HL-60/S4 treated with retinoic acid at 250 ng/mL for 4 days and 3 days (cell line): Measurements from ENCODE around the gene PPFIBP2.

Source experiments
- in situ Hi-C: fragments of 300-500 bp; cut with MboI; formaldehyde crosslinking; loops from 2 replicates; pipeline ENCODE4 v1.7.0; 2022; ENCODE audit warnings: low sequenced_read_pairs

PPFIBP2 gene

DNA sequence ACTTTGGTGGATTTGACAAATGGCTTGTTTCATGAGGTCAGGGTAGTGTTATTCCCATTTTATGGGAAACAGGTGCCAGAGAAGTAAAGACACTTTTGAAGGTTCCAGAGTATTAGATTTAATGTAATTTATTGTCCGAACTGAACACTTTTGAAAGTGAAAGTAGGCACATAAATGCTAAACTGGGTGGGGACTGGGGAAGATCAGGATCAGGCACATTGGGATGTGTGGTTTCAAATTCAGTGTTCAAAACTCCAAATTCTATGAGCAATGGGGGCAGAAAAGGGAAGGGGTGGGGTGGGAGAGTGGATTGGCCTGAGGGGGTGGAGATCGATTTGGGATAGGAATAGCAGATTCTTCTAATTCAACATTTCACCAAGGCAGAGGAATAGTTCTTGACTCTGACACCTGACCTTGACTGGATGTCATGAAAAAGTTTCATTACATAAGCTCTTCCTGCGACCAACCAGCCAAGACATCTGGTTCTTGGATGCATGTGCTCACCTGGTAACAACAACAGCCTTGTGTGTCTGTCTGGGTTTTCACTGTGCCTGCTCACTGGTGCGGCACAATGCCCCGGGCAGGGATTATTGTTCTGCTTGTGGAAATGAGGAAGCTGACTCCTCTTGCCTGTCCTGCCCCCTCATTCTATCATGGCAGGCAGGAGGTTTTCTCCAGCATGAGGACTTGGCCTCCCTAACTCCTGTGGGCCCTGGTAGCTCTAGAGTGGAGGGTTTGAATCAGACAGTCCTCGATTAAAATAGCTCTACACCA lies 10.8 kb downstream of the PPFIBP2 start:
- in situ Hi-C loops, result no loop called here

DNA sequence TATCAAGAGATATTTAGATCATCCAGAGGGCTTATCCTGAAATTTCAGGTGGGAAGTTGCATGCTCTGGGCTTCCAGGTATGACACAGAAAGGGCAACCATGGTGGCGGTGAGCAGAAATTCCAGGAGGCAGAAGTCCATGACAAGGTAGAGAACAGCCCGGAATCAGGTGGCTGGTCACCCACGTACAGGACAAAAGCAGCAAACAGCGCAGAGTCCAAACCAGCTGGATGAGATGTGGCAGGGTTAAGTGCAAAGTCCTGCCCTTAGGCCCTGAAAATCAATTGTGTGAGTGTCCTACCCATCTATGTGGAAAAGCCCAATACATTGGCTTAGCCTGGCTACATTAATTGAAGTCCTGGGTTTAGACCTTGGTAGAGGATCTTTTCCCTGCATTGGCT lies 11.6 kb downstream of the PPFIBP2 start:
- in situ Hi-C loops, result no loop called here

- in situ Hi-C loops, result no loop called here
Observed at GRCh38 chr11:7527029-7527428, 13.2 kb downstream of the PPFIBP2 start.

DNA sequence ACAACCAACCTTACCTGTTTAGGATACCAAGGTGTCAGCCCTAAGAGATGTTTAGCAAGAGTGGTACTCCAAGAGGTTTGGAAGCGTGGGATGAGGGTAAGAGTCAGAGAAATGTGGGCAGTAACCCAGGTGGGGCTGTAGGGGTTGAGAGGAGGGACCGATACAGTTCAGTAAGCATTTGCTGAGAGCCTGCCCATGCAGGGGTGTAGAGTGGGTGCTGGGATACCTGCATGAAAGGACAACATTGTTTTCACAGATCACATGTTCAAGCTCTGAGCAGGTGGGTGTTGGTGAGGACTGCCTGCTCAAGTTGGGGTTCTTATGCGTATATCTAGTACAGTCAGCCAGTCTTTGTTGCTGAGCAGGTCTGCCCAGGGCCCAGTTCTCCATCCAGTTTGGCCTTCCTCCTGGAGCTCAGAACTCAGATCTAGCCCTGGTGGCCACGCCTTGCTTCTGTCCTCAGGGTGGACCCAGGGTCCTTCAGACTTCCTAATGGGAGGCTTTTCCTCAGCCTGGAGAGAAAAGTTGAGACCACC lies 14.8 kb downstream of the PPFIBP2 start:
- in situ Hi-C loops, result no loop called here

- in situ Hi-C loops, result no loop called here
Observed at GRCh38 chr11:7530013-7530640, 16.3 kb downstream of the PPFIBP2 start.

DNA sequence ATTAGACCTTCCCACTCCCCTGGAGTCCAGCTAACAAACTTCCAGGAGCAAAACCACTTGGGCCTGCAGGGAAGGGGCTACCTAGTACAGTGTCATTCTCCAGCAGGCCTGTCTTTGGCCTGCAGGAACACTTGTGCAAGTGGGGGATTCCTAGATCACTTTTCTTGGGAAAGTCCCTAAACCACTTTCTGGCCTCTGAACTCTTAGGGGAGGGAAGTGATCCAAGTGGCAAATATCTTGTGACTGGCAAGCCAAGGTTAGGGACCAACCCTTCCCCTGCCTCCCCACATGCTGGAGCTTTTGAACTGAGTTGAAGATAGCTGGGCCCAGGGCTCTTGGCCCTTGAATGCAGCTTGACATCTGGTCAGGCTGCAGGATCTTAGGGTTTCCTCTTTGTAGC lies 17.2 kb downstream of the PPFIBP2 start:
- in situ Hi-C loops, result no loop called here

DNA sequence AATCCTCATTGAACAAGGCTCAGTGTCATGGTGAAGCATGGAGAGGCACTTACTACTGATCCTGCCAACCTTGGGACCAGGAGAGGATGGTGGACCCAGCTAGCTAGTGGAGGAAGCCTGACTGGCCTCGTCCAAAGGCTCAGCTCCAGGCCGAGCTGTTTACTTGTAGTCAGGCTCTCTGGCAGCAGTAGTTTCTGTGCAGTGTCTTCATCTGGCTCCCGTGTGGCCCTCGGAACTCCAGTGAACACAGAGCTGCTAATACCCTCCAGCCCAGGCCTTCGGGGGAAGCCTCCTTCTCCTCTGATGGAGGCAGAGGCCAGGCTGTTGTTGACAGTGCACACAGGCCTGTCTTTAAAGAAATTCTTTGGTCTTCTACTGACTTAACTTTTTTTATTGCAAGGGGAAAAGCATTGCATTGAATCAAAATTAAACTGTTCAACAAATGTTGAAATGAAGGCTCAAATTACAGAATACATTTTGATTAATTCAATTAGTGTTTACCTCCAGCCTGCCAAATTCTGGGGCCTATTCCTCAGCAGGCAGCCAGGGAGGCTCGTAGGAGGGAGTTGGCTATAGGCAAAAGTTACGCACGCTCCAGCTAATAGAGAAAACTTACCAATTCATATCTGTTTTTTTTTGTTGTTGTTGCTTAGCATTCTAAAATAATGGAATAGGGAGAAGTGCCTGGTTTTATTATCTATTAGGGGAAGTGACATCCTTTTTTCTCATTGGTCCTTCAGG lies 18.8 kb downstream of the PPFIBP2 start:
- in situ Hi-C loops, result no loop called here

GRCh38 chr11:7533199-7534041 lies 19.6 kb downstream of the PPFIBP2 start:
- in situ Hi-C loops, result no loop called here

GRCh38 chr11:7534042-7534378 lies 20.2 kb downstream of the PPFIBP2 start:
- in situ Hi-C loops, result no loop called here

GRCh38 chr11:7536100-7536499 lies 22.3 kb downstream of the PPFIBP2 start:
- in situ Hi-C loops, result no loop called here

- in situ Hi-C loops, result no loop called here
Observed at GRCh38 chr11:7537265-7537664, 23.5 kb downstream of the PPFIBP2 start.

GRCh38 chr11:7538031-7538430 lies 24.2 kb downstream of the PPFIBP2 start:
- in situ Hi-C loops, result no loop called here

DNA sequence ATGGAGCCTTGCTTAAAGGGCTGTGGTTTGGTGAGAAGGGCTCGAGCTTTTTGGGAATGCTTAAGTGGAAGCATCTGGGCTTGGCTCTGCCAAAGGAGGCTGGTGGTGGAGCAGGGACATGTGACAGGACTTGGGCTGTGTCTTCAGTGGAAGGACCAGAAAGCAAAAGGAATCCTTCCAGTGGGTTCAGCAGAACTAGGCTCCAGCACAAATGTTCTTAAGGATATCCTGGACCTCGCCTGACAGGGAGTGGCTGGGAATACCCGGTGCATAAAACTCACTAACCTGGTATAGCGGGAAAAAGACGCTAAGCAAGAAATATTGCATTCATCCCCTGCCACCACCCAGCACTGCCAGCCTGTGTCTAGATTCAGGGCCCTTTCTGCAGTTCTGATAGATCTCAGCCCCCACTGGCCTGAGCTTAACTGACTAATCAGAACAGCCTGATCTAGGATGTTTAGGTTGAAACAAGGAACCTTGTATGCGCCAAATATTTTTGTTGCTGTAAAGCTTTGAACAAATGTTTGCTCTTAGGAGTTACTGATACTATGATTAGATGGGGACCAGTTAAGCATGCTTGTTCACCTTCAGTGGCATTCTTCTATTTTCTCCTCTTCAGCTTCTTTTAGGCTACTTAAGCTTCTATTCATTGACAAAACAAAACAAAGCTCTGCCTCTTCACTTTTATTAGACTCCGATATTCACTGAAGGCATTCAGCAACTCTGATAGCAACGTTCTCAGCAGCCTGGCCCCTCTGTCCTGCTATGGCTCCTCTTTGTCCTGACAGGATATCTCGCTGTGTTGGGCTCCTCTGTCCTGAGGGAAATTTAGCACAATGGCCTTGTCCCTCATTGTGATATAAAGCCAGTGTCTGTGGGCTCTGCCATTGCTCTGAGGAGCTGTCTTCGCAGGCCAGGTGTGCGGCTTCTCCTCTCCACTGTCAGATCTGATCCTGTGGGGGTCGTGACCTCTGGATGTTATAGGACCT lies 25.0 kb downstream of the PPFIBP2 start:
- in situ Hi-C loops, result no loop called here

DNA sequence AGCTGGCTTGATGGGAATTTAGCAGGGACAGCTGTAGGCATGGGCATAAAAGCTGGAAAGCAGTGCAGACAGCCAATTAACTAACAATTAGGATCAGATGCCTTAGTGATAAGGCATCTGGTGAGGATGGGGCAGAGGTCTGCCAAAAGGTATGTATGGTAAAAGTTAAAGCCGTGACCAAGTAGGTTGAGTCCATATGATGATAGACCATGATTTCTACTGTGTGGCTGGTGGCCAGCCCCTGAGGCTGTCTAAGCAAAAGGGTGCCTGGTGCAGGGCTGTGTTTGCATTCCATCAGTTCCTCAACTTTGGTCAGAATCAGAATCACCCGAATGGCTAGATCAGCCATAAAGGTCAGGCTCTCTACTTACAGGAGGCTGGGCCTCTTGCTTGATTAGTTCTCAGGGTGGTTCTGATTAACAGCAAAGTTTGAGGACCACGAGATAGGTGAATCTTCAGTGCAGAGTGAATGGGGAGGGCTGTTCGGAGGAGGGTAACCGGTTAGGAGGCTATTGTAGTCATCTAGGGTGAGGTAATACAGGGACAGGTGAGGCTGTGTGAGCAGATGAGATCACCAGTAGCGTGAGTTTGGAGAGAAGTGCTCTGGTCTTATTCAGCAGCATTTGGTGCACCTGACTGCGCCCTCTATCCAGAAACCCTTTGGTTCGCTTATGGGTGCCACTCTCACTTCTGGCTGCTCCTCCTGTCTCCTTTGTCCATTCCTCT lies 27.2 kb downstream of the PPFIBP2 start:
- in situ Hi-C loops, result no loop called here

GRCh38 chr11:7543302-7543701 lies 29.5 kb downstream of the PPFIBP2 start:
- in situ Hi-C loops, result no loop called here

GRCh38 chr11:7544021-7544420 lies 30.2 kb downstream of the PPFIBP2 start:
- in situ Hi-C loops, result no loop called here

DNA sequence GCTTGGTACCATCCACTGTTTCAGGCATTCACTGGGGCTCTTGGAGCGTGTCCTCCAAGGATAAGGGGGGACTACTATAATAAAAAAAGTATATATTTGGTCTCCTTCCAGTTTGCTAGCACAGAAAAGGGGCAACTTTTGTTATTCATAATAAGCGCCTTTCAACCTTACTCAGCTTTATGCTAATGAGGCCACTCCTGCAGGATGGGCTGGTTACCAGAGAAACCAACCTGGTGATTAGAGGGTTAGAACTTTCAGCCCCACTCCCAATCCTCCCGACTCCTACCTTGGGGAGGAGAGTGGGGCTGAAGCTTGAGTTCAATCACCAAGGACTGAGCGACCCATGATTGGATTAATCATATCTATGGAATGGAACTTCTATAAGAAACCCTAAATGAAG lies 31.8 kb downstream of the PPFIBP2 start:
- in situ Hi-C loops, result no loop called here

DNA sequence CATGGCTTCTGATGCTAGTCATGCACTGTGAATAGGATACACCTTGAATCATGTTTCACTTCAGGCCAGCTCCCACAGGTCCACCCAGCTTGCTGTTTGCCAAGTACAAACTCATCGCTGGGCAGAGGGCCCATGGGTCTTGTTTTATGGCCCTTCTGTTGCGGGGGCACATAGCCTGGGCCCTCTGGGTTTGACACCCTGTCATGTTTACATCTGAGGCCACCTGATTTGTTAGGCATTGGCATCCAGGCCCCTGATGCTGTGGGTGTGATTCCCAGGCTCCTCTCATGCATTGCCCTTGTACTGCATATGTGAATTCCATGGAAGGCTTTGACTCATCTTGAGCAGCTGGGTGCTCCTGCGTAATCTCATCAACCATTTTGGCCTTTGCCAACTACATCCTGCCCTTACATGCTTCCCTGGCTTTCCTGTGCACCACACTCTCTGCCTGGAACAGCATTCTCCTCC lies 32.6 kb downstream of the PPFIBP2 start:
- in situ Hi-C loops, result no loop called here

DNA sequence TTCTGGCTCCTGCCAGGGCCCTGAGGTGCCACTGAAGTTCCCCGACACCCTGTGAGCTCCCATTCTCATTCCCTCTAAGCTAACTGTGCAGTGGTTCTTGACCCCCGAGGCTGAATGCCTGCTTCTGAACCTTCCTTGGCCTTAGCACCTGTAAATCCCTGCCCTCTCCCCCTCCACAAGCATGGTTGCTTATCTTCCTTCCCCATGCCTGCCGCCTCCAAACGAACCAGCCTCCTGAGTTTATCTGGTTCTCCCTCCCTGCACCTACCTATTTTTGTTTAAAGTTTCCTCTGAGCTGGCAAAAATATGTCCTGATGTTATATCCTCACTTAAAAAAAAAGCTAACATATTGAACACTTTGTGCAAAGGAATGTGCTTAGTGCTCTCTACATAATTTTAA lies 33.9 kb downstream of the PPFIBP2 start:
- in situ Hi-C loops, result no loop called here
